ENCODE data around the gene MYO1D.

Gene MYO1D

GRCh38 chr17:32488177-32488542, 388.8 kb downstream of the MYO1D start:
- DNase-seq (ENCODE audit: low spot score), result no peak

DNA sequence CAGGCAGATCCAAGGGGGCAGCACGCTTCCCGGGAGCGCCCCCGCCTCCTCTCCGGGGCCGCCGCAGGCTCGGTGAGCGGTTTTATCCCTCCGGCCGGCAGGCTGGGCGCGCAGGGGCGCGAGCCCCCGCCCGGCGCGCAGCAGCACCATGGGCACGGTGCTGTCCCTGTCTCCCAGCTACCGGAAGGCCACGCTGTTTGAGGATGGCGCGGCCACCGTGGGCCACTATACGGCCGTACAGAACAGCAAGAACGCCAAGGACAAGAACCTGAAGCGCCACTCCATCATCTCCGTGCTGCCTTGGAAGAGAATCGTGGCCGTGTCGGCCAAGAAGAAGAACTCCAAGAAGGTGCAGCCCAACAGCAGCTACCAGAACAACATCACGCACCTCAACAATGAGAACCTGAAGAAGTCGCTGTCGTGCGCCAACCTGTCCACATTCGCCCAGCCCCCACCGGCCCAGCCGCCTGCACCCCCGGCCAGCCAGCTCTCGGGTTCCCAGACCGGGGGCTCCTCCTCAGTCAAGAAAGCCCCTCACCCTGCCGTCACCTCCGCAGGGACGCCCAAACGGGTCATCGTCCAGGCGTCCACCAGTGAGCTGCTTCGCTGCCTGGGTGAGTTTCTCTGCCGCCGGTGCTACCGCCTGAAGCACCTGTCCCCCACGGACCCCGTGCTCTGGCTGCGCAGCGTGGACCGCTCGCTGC, 389.3 kb downstream of the MYO1D start:
- no peak for DNase-seq (ENCODE audit: low spot score)

DNA sequence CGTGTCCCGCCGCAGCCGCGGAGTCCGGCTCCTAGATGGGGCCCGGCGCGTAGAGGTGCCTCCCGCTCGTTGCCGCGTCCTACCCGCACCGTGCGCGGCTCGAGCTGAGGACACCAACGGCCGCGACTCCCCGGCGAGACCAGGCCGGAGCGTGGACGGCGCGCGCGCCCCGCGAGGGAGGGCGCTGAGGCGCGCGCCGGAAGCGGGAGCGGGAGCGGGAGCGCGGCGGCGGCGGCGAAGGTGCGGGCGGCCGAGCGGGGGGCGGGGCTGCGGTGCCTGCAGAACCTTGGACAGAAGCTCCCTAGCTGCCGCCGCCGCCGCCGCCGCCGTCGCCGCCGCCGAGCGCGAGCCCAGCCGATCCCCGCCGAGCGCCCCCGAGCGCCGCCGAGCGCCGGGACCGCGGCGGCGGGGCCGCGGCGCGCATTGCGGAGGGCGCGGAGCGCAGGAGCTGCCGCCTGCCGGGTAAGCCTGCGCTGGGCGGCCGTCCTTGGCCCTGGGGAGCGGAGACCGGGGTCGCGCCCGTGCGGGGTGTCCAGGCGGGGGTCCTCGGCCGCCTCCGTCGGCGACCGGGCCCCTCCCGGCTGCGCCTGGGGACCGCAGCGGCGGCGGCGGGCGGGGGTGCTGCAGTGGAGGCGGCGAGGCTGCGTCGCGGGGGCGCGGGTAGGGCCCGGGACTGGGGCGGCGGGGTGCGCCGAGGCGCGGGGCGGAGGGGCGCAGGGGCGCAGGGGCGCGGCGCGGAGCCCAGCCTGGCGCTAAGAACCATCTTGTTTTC, 390.0 kb downstream of the MYO1D start, which contains the start of gene CDK5R1:
Gene CDK5R1 (plus strand): TSS at position 293 of the 772 bp plus-strand sequence. CDS start 628 bp downstream, outside the sequence.
- peak; percentile 40 for DNase-seq (ENCODE audit: low spot score)

- peak; percentile 70 for DNase-seq (ENCODE audit: low spot score)
Measured at GRCh38 chr17:32486111-32486700, 390.7 kb downstream of the MYO1D start.

DNA sequence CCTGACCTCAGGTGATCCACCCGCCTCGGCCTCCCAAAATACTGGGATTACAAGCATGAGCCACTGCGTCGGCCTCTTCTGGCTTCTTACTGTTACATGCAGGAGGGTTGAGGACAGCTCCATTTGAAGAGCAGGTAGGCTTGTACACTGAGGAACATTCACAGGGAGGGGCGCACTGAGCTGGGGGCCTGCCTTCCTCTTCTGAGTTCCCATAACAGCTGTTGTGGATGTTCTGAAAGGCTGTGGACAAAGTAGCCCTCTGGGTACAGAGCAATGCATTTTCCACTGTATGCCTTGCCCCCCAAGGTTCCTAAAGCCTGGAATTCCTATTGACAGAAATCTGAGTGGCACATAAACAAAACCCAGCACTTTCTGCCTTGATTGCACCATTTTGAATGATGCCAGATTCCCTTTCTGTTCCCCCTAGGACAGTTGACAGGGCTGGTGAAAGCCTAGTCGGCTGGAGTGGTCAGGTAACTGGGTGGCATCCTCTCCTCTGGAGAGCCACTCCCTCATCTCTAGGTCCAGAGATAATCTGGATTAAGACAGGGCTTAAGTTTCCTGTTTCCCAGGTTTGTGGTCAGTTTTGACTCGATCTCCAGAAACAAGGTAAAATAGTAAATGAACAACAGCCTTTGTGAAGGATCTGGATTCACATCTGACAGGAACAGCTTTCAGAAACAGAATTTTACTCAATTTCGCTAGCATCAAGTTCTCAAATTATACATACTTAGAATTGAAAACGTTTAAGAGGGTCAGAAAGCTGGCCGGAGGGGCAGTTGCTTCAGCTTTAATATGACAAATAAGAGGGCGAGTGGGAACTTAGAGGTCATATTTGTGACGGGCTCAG, 391.4 kb downstream of the MYO1D start:
- no peak for DNase-seq (ENCODE audit: low spot score)

DNA sequence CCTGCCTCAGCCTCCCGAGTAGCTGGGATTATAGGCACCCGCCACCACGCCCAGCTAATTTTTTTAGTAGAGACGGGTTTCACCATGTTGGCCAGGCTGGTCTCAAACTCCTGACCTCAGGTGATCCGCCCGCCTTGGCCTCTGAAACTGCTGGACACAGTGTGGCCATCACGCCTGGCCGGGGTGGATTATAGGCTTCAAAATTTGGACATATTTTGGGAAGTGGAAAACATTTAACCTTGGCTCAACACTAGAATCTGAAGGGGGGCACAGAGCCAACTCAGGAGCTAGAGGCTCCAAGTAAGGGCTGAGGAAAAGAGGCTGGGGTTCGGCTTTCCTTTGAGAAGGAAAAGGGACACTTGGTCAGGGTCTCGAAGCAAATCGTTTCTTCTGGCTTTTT, 392.3 kb downstream of the MYO1D start:
- no peak for DNase-seq (ENCODE audit: low spot score)

GRCh38 chr17:32484041-32484461, 392.9 kb downstream of the MYO1D start:
- no peak for DNase-seq (ENCODE audit: low spot score)

DNA sequence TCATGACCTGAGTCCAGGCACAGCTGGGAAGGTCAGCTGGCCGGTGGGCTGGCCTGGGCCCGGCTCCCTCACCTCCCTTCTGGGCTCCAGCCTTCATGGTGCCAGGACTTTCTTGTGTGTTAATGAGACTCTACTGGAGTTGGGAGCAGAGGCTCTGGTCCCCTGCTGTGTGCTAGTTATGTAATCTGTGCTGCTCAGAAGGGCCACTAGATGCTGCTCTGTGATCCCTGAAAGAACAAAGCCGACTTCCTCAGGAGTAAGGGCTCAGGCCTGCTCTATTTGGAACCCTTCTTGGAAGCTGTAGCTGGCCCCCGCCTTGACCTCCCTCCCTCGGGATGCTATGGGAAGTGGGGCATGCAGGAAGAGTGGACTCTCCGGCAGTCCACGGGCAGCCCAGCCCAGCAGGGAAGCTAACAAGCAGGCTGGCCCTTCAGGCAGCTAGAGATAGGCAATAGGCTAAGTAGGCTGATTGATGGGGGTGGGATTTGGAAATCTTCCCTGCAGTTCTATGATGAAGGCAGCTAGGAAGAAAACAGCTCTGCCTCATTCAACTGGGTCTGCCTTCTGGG, 393.4 kb downstream of the MYO1D start:
- peak; percentile 66 for DNase-seq (ENCODE audit: low spot score)

DNA sequence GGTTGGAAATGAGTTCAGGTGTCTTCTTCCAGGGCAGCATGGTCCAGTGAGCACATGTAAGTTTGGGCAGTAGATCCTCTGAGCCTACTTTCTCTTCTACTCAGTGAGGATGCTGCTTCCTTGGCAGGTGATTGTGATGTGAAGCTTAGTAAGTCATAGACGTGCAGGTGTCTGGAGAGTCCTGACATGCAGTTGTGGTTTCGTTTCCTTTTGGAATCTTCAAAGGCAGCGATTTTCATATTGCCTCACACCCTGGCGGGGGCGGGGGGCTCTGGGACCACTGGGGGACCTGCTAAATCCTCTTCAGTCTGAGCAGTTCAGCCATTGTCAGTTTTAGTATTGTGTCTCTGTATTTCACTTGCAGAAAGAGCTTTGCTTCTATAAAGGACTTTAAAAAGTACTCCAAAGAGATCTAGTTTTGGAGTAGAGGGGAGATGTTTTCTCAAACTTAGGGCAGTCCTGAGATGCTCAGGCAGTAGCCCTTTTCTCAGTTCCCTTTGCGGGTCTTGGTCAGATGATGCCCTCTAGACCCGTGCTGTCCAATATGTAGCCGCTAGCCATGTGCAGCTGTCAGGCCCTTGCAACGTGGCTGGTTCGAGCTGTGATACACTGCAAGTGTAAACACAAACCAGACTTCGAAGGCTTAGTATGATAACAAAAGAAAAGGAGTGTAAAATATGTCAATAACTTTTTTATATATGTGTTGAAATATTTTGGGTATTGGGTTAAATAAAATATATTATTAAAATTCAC, 394.2 kb downstream of the MYO1D start:
- no peak for DNase-seq (ENCODE audit: low spot score)

DNA sequence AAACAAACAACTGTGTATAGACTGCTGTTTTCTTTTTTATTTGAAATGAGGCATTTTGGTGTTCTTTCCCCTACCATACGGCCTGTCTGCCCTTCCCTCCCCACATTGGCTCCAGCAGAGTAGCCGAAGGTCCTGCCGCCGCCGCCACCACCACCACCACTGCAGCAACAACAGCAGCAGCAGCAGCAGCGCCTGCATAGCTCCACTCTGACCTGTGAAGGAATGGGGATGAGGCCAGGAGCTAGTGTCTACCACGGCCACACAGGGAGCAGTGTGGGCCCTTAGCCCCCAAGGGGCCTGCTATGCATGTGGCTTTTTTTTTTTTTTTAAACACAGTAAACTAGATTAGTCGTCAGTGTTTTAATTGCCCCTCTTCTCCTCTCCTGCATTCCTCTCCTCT, 395.7 kb downstream of the MYO1D start:
- DNase-seq (ENCODE audit: low spot score), result no peak

DNA sequence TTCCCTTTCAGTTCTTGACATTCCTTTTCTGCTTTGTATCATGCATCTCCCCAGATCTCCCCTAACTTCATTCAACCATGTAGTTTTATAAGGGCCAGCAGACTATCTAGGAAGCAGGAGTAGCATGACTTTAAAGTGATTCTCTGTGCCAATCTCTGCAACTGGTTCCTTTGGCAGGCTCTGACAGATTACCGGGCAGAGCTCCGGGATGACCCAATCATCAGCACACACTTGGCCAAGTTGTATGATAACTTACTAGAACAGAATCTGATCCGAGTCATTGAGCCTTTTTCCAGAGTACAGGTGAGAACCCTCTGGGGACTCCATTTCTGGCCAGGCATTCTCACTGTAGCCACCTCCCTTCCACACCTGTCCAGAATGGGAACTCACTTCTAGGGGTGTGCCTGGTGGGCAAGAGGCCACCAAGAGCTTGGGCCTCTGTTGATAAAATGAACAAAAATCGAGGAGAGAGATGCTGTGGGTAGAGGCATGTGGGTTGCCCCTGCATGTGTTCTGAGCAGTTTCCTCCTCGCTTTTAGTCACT, 397.8 kb downstream of the MYO1D start:
- no peak for DNase-seq (ENCODE audit: low spot score)

DNA sequence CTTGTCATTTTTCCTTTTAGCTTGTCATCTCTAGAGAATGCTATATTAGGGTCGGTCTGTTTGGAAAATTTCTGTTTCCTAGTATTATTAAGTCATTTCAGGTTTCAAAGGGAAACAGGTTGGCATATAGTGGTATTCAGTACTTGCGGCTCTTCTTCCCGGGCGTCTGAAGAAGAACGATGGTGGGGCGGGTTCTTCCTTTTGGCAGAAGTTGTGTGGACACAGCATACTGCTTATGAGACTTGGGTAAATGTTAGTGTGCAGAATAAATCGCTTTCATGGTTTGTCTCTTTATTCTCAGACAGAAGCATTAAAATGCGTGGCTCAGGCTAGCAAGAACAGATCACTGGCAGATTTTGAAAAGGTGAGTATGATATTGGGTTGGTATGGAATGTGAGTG, 399.7 kb downstream of the MYO1D start:
- no peak for DNase-seq (ENCODE audit: low spot score)

DNA sequence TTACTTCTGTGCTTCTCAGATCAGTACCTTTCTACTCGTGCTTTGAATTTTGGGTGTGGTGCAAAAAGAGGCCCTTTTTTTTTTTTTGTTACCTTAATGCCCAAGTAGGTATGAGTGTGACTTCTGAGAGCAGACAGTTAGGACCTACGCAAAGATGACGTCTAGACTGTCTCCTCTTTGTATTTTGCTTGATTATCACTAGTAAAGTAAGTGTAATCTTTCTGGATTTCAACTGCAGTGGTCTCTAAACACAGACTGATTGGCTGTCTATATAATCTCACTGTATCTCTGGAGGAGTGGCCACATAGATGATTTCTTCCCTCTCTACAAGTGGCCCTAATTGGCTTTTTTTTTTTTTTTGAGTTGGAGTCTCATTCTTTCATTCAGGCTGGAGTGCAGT, 401.7 kb downstream of the MYO1D start:
- no peak for DNase-seq (ENCODE audit: low spot score)

- DNase-seq (ENCODE audit: low spot score), result no peak
Measured at GRCh38 chr17:32471652-32472051, 405.3 kb downstream of the MYO1D start.

GRCh38 chr17:32470405-32471167, 406.3 kb downstream of the MYO1D start:
- no peak for DNase-seq (ENCODE audit: low spot score)

DNA sequence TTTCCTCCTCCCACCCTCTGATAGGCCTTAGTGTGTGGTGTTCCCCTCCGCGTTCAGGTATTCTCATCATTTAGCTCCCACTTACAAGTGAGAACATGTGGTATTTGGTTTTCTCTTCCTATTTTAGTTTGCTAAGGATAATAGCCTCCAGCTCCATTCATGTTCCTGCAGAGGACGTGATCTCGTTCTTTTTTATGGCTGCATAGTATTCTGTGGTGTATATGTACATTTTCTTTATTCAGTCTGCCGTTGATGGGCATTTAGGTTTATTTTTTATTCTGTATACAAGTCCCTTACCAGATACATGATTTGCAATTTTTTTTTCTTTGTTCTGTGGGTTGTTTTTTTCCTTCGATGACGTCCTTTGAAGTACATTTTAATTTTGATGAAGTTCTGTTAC, 409.0 kb downstream of the MYO1D start:
- DNase-seq (ENCODE audit: low spot score), result no peak

- DNase-seq (ENCODE audit: low spot score), result no peak
Measured at GRCh38 chr17:32464374-32464773, 412.6 kb downstream of the MYO1D start.

DNA sequence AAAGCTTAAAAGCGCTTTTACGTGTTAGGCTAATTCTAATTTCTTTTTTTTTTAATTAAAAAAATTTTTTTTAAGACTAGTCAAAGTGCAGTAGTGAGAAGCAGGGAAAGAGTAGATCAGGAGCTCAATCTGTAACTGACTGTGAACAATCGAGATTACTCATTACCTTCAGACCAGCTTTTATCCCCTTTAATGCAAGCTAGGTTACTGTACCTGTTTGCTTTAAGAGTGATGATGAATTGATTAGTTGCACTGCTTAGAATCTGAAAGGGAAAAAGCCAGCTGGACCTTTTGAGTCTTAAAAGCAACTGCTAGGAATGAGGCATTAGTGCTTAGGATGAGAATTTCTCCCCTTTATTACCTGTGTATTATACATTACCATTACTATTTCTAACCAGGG, 413.6 kb downstream of the MYO1D start:
- no peak for DNase-seq (ENCODE audit: low spot score)

GRCh38 chr17:32461853-32462617, 414.9 kb downstream of the MYO1D start:
- DNase-seq (ENCODE audit: low spot score), result peak; percentile 35
